Ishikawa (cell line): Measurements from ENCODE around the gene TSNAX.

Experiments used
- CEBPB ChIP-seq: IDR thresholded peaks from 2 replicates; pipeline ENCODE4 v1.6.1; 2012
- CREB1 ChIP-seq: IDR thresholded peaks from 2 replicates; pipeline ENCODE4 v1.6.1; 2012; ENCODE audit warnings: low read depth
- EGR1 ChIP-seq: IDR thresholded peaks from 2 replicates; pipeline ENCODE4 v1.6.1; 2012
- EP300 ChIP-seq: IDR thresholded peaks from 2 replicates; pipeline ENCODE4 v1.6.1; 2012; ENCODE audit warnings: borderline replicate concordance
- FOXM1 ChIP-seq: IDR thresholded peaks from 2 replicates; pipeline ENCODE4 v1.6.1; 2012; ENCODE audit warnings: low read depth, borderline replicate concordance
- NFIC ChIP-seq: IDR thresholded peaks from 2 replicates; pipeline ENCODE4 v1.6.1; 2012
- RAD21 ChIP-seq: IDR thresholded peaks from 2 replicates; pipeline ENCODE4 v1.6.1; 2012; ENCODE audit warnings: low read depth
- TAF1 ChIP-seq: IDR thresholded peaks from 2 replicates; pipeline ENCODE4 v1.6.1; 2012; ENCODE audit warnings: low read depth, mild to moderate bottlenecking
- TCF12 ChIP-seq: IDR thresholded peaks from 2 replicates; pipeline ENCODE4 v1.6.1; 2012; ENCODE audit warnings: low read depth
- TEAD4 ChIP-seq: IDR thresholded peaks from 2 replicates; pipeline ENCODE4 v1.6.1; 2012
- YY1 ChIP-seq: IDR thresholded peaks from 2 replicates; pipeline ENCODE4 v1.6.1; 2012; ENCODE audit warnings: low read depth
- ZBTB7A ChIP-seq: IDR thresholded peaks from 2 replicates; pipeline ENCODE4 v1.6.1; 2012; ENCODE audit warnings: low read depth
- TF ChIP-seq, protein P1 (sequence below): IDR thresholded peaks from 2 replicates; pipeline ENCODE4 v1.6.1; 2012; ENCODE audit warnings: low read depth, mild to moderate bottlenecking
- TF ChIP-seq, protein P2 (sequence below): IDR thresholded peaks from 2 replicates; pipeline ENCODE4 v1.6.1; 2012
- TF ChIP-seq, protein P3 (sequence below): IDR thresholded peaks from 2 replicates; pipeline ENCODE4 v1.6.1; 2012

The TSNAX gene

DNA sequence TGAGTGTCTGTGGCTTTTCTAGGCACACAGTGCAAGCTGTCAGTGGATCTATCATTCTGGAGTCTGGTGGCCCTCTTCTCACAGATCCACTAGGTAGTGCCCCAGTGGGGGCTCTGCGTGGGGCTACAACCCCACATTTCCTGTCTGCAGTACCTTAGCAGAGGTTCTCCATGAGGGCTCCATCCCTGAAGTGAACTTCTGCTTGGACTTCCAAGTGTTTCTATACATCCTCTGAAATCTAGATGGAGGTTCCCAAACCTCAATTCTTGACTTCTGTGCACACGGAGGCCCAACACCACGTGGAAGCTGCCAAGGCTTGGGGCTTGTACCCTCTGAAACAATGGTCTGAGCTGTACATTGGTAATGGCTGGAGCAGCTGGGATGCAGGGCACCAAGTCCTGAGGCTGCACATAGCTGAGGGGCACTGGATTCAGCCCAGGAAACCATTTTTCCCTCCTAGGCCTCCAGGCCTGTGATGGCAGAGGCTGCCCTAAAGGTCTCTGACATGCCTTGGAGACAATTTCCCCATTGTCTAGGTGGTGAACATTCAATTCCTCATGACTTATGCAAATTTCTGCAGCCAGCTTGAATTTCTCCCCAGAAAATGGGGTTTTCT, 29.2 kb upstream of the TSNAX start:
- TF ChIP-seq, protein P1, sequence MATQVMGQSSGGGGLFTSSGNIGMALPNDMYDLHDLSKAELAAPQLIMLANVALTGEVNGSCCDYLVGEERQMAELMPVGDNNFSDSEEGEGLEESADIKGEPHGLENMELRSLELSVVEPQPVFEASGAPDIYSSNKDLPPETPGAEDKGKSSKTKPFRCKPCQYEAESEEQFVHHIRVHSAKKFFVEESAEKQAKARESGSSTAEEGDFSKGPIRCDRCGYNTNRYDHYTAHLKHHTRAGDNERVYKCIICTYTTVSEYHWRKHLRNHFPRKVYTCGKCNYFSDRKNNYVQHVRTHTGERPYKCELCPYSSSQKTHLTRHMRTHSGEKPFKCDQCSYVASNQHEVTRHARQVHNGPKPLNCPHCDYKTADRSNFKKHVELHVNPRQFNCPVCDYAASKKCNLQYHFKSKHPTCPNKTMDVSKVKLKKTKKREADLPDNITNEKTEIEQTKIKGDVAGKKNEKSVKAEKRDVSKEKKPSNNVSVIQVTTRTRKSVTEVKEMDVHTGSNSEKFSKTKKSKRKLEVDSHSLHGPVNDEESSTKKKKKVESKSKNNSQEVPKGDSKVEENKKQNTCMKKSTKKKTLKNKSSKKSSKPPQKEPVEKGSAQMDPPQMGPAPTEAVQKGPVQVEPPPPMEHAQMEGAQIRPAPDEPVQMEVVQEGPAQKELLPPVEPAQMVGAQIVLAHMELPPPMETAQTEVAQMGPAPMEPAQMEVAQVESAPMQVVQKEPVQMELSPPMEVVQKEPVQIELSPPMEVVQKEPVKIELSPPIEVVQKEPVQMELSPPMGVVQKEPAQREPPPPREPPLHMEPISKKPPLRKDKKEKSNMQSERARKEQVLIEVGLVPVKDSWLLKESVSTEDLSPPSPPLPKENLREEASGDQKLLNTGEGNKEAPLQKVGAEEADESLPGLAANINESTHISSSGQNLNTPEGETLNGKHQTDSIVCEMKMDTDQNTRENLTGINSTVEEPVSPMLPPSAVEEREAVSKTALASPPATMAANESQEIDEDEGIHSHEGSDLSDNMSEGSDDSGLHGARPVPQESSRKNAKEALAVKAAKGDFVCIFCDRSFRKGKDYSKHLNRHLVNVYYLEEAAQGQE, result no peak
- no peak for TF ChIP-seq FOXM1
- TF ChIP-seq, protein P2, sequence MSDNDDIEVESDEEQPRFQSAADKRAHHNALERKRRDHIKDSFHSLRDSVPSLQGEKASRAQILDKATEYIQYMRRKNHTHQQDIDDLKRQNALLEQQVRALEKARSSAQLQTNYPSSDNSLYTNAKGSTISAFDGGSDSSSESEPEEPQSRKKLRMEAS, result no peak
- TF ChIP-seq CEBPB, result no peak
- TF ChIP-seq TCF12, result no peak
- TF ChIP-seq, protein P3, sequence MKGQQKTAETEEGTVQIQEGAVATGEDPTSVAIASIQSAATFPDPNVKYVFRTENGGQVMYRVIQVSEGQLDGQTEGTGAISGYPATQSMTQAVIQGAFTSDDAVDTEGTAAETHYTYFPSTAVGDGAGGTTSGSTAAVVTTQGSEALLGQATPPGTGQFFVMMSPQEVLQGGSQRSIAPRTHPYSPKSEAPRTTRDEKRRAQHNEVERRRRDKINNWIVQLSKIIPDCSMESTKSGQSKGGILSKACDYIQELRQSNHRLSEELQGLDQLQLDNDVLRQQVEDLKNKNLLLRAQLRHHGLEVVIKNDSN, result no peak
- no peak for TF ChIP-seq EGR1
- no peak for TF ChIP-seq TEAD4
- no peak for TF ChIP-seq RAD21
- TF ChIP-seq ZBTB7A, result no peak
- no peak for TF ChIP-seq NFIC
- no peak for TF ChIP-seq EP300
- TF ChIP-seq YY1, result no peak
- TF ChIP-seq CREB1, result no peak

DNA sequence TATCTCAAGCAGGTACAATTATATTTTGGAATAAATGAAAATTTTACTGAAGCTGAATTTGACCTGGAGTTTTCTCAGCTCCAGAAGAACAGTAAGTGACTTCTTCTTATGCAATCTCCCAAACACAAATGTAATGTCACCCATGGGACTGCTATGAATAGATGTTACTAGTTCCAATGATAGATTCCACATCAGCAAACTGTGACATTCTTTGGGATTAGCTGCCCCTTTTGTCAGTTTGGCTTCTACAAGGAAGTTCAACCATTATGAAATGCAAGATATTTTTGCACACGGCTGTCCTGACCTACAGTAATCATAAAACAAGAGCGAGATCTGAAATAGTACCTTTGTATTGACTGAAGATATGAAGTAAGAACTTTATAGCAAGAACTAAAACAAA, 27.8 kb upstream of the TSNAX start:
- TF ChIP-seq EP300, result no peak
- TF ChIP-seq, protein P2, result no peak
- TF ChIP-seq FOXM1, result no peak
- no peak for TF ChIP-seq TEAD4
- no peak for TF ChIP-seq TAF1
- TF ChIP-seq CEBPB, result no peak
- TF ChIP-seq, protein P3, result no peak
- TF ChIP-seq YY1, result no peak
- TF ChIP-seq EGR1, result no peak

DNA sequence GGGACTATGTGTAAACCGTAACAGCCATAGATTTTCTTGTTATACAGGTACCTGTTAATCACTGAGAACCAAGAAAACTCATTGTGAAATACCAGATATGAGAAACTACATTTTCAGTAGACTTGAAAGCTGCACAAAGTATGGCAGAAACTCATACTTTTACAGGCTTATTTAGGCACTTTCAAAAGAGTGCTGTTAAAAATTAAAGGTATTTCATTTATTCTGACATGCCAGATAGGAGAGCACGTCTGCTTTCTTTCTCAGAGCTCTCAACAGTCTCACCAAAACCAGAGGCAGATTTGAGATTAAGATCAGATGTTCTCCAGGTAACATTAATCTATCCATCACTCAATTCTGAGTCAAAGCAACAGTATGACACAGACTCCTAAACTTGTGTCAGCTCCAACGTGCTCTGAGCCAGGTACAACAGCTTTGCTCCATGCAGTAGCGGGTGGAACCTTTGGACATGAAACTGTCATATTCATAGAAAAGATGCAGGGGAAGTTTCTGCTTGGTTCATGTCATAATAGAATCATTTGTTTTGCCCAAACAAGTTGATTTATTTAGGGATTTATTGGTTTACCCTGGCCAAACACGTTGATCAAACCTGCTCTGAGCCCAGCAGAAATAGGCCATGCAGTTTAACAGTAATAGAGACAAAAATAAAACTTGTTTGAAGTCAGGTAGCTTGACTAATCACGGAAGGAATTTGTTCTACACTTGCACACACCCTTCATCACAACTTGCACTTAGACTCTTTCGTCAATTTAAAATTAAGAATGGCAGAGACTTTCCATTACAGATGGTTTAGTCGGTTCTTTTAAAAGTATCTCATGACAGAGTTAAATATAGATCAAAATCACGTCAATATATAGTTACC, 20.8 kb upstream of the TSNAX start:
- no peak for TF ChIP-seq RAD21
- TF ChIP-seq CREB1, result no peak
- TF ChIP-seq, protein P3, result no peak

DNA sequence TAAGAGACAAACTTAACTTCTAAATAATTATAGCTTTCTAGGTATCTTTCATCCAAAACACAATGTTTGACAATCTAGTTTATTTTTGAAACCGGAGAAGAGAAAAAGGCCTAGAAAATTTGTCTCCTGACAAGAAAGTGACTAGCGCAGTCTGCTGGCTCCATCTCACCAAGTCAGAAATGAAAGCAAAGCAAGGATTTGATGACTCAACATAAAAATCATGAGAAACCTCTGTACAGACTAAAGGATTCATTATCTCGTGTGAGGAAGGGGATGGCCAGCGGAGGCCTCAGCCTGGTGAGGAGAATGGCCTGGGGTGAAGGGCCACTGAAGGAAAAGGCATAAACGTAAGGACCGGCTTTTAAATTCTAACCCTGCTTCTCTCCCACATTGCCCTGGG, 20.0 kb upstream of the TSNAX start:
- TF ChIP-seq RAD21 (no peak), EP300 (no peak), YY1 (no peak)
- TF ChIP-seq, protein P3, result no peak
- TF ChIP-seq, protein P2, result no peak
- TF ChIP-seq, protein P1, result no peak

DNA sequence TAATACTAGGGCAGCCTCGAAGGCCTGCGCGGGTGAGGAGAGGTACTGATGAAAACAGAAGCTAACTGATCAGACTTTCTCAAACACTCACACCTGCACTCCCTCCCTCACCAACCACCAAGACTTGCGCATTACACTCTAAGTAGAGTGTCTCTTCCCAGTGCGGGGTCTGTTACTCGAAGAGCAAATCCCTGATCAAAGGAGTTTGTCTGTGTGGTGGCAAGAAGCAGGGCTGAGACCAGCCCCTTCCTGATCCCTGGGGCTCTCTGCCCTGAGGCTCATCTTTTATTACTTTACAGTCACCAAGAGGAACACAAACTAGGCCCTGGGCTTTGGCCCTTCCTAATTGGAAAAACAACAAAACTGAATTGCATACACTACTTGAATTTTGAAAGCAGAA, 19.5 kb upstream of the TSNAX start:
- TF ChIP-seq, protein P2, result no peak
- TF ChIP-seq TCF12 (no peak), ZBTB7A (no peak), NFIC (no peak), CREB1 (no peak), FOXM1 (no peak), TAF1 (no peak), EP300 (no peak), EGR1 (no peak), CEBPB (no peak), TEAD4 (no peak), YY1 (no peak), RAD21 (no peak)
- TF ChIP-seq, protein P1, result no peak
- TF ChIP-seq, protein P3, result no peak
